GM19467 (cell line): ENCODE results near the gene BARX2.

Experiments used
- ATAC-seq: cut with Tn5 transposase; IDR thresholded peaks from one replicate; pipeline ENCODE4 v1.9.1; 2021; ENCODE audit warnings: mild to moderate bottlenecking, moderate library complexity; ENCODE audit not compliant: unreplicated experiment

Gene BARX2

GRCh38 chr11:129373489-129373953 lies 2.1 kb upstream of the BARX2 start:
- ATAC-seq: no peak

GRCh38 chr11:129374081-129374992 lies 1.3 kb upstream of the BARX2 start:
- ATAC-seq: no peak

- no peak for ATAC-seq
Measured at GRCh38 chr11:129374993-129375750, 476 bp upstream of the BARX2 start.

GRCh38 chr11:129376658-129377341 lies 1.2 kb downstream of the BARX2 start:
- no peak for ATAC-seq

GRCh38 chr11:129377739-129378138 lies 2.1 kb downstream of the BARX2 start:
- no peak for ATAC-seq

- ATAC-seq: no peak
Measured at GRCh38 chr11:129380413-129380812, 4.8 kb downstream of the BARX2 start.

- no peak for ATAC-seq
Measured at GRCh38 chr11:129382583-129382982, 6.9 kb downstream of the BARX2 start.

- no peak for ATAC-seq
Measured at GRCh38 chr11:129383060-129383459, 7.4 kb downstream of the BARX2 start.

- no peak for ATAC-seq
Measured at GRCh38 chr11:129383502-129383901, 7.9 kb downstream of the BARX2 start.

- ATAC-seq: no peak
Measured at GRCh38 chr11:129384415-129384814, 8.8 kb downstream of the BARX2 start.

GRCh38 chr11:129385801-129386200 lies 10.2 kb downstream of the BARX2 start:
- no peak for ATAC-seq

- ATAC-seq: no peak
Measured at GRCh38 chr11:129386795-129387397, 11.2 kb downstream of the BARX2 start.

- ATAC-seq: no peak
Measured at GRCh38 chr11:129387434-129387833, 11.8 kb downstream of the BARX2 start.

- no peak for ATAC-seq
Measured at GRCh38 chr11:129388824-129389223, 13.2 kb downstream of the BARX2 start.

- no peak for ATAC-seq
Measured at GRCh38 chr11:129390303-129390821, 14.7 kb downstream of the BARX2 start.

GRCh38 chr11:129391360-129391759 lies 15.7 kb downstream of the BARX2 start:
- ATAC-seq: no peak

- no peak for ATAC-seq
Measured at GRCh38 chr11:129391821-129392220, 16.2 kb downstream of the BARX2 start.

- no peak for ATAC-seq
Measured at GRCh38 chr11:129392995-129393394, 17.3 kb downstream of the BARX2 start.

- no peak for ATAC-seq
Measured at GRCh38 chr11:129394709-129395108, 19.1 kb downstream of the BARX2 start.

- ATAC-seq: no peak
Measured at GRCh38 chr11:129395432-129395831, 19.8 kb downstream of the BARX2 start.

- no peak for ATAC-seq
Measured at GRCh38 chr11:129395883-129396282, 20.2 kb downstream of the BARX2 start.
